ENCODE results near the gene PXDC1. TPM values are rescaled to one million over a fixed set of nuclear protein-coding genes. Genes with fewer than 3 reads are reported as not detected.
"Not testable (repeated sequence)": the region's sequence is repeated elsewhere in the genome, so short reads cannot be mapped to it uniquely, and the experiment has no call there.

Gene PXDC1
- total RNA-seq, 1 donor from 2014 or later, result 22.9 TPM

- no peak for DNase-seq (ENCODE audit: low spot score)
Observed at GRCh38 chr6:3762359-3762758, 10.8 kb upstream of the PXDC1 start.

- no peak for DNase-seq (ENCODE audit: low spot score)
Observed at GRCh38 chr6:3761989-3762270, 10.4 kb upstream of the PXDC1 start.

DNA sequence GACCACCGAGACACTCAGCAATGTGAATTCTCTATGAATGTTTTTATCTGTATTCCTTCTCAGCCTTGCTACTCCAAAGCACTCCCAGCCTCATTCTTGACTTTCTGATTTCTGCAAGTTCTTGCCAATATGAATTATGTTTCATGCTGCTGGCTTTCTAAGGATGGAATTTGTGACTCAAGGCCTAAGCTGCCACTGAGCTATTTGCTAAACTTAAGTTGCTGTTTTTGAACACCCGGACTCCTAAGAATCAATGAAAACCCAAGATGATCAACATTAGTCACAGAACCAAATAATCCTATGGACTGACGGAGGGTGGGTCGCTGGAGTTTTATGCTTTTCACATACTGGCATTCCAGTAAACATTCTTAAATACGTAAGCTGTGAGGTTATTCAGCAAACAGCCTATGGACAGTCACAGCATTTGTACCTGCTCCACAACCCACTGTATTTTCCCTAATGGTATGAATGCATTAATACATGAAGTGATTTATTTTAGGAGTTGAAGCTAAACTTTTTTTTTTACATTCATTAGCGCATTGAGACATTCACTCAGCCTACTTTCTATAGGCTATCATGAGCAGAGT is 8.2 kb upstream of the PXDC1 start:
- no peak for DNase-seq (ENCODE audit: low spot score)

GRCh38 chr6:3758842-3759144 is 7.3 kb upstream of the PXDC1 start:
- DNase-seq (ENCODE audit: low spot score), result no peak

- not testable (repeated sequence) for DNase-seq (ENCODE audit: low spot score)
Observed at GRCh38 chr6:3757998-3758841, 6.7 kb upstream of the PXDC1 start.

DNA sequence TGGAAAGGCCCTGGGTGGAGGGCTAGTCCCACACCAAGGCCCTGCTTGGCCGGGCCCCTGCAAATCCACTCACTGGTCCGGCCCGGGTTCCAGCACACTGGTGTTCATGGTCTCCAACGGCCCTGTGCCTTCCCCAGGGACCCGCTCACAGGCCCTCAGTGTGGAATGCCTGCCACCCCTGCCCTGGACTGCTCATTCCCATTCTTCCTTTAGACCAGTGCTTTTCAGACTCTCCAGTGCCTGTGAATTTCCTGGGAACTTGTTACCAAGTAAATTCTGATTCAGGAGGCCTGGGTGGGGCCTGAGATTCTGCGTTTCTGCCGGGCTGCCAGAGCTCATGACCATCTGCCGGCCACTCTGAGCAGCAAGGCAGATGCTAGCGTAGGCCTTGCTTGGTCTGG is 5.7 kb upstream of the PXDC1 start:
- DNase-seq (ENCODE audit: low spot score), result no peak

DNA sequence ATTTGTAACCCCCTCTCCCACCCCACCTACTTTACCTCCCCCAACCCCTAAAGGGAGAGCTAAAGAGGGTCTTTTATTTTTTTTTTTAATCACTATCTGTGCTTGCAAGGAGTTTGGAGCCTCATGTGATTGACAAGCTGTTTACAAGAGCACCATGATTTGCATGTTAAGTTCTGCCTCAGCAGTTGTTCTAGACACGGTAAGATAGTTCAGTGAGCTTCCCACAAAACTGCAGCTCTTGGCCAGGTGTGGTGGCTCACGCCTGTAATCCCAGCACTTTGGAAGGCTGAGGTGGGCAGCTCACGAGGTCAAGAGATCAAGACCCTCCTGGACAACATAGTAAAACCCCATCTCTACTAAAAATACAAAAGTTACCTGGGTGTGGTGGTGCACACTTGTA is 5.0 kb upstream of the PXDC1 start:
- no peak for DNase-seq (ENCODE audit: low spot score)

GRCh38 chr6:3755637-3756545 is 4.4 kb upstream of the PXDC1 start:
- no peak for DNase-seq (ENCODE audit: low spot score)

DNA sequence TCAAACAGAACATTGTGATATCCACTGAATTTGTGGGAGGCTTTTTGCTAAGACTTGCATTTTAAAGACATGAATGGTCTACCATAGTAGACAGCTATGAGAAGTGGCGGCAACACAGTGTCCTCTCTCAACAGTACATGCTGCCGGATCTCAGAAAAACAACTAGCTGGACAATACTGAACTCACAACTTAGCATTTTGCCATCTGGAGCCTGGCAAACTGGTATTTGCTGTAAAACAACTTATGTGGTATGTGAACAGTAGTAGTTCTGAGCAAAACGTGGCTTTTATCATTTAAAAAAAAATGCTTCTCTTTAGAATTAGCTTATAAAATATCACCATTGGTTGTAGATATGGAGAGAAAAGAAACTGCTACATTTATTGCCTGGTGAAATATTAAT is 3.3 kb upstream of the PXDC1 start:
- DNase-seq (ENCODE audit: low spot score), result no peak

GRCh38 chr6:3754032-3754725 is 2.7 kb upstream of the PXDC1 start:
- not testable (repeated sequence) for DNase-seq (ENCODE audit: low spot score)

DNA sequence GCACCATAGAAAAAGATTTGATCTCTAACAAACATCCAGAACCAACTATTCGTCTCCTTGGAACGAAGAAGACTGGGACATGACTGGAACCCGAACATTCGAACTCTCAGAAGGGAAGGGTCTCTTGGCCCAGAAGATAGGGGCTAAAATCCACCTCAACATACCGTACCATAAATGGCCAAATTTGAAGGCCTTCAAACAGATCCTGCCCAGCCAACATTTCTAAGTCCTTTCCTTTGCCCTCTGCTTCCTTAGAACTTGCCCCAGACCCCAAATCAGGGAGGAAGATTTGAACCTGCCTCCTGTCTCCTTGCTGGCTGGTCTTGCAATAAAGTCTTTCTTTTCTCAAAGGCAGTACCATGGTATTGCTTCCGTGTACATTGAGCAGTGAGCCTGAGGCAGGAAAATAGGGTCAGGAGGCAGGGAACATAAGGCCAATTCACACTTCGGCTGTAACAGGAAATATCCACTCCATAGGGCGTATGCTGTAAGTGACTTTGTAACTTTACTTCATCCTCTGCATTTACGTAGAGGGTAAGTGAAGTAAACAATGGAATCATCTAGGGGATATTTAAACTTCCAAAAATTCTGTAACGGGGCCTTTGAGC is 1.8 kb upstream of the PXDC1 start:
- DNase-seq (ENCODE audit: low spot score), result no peak

DNA sequence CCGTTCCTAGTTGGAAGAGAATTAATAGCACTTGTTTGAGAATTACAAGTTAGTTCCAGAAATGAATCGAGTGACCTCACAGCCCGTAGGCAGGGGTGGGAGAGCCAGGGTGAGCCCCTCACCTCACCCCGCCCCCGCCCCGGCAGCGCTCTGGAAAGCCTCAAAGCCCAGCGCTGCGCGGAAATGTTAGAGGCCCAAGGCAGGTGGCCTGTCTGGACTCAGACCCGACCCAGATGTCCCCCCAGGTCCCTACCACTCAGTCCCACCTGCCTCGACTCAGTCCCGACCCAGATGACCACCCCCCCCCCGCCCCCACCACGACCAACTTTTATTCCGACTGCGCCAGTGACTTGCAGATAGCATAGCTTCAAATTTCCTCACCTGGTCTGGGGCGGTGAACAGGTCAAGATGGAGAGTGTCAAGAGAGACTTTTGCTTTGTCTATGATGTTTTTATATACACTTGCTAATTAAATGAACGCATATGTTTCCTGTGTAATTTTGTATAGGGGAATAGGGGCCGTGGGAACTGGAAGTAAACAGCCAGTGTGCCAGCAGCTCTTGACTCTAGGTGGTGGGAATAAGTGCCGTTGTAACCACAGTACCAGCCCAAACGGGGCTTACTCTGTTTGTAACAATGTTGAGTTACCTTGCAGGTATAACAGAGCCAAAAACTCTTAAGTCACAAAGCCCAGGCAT is 1.2 kb upstream of the PXDC1 start:
- no peak for DNase-seq (ENCODE audit: low spot score)

- peak; percentile 90 for DNase-seq (ENCODE audit: low spot score)
Observed at GRCh38 chr6:3751730-3752530, 417 bp upstream of the PXDC1 start.

GRCh38 chr6:3750317-3751076 is 1.0 kb downstream of the PXDC1 start:
- peak; percentile 91 for DNase-seq (ENCODE audit: low spot score)

DNA sequence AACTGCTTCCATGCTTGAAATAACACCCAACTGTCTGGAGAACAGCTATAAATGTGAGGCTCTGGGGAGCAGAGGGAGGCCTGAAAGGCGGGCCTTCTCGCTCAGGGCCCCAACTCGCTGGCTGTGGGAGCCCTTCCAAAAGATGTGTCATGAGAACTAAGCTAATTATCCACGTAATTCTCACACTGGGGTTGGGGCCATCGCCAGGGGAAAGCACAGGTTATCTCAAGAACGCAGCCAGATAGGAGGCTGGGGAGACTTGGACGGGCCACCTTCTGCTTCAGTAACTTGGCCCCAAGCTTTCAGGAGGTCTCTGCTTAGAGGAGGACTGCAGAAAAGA is 1.6 kb downstream of the PXDC1 start:
- DNase-seq (ENCODE audit: low spot score), result peak; percentile 63

- no peak for DNase-seq (ENCODE audit: low spot score)
Observed at GRCh38 chr6:3749067-3749841, 2.3 kb downstream of the PXDC1 start.

DNA sequence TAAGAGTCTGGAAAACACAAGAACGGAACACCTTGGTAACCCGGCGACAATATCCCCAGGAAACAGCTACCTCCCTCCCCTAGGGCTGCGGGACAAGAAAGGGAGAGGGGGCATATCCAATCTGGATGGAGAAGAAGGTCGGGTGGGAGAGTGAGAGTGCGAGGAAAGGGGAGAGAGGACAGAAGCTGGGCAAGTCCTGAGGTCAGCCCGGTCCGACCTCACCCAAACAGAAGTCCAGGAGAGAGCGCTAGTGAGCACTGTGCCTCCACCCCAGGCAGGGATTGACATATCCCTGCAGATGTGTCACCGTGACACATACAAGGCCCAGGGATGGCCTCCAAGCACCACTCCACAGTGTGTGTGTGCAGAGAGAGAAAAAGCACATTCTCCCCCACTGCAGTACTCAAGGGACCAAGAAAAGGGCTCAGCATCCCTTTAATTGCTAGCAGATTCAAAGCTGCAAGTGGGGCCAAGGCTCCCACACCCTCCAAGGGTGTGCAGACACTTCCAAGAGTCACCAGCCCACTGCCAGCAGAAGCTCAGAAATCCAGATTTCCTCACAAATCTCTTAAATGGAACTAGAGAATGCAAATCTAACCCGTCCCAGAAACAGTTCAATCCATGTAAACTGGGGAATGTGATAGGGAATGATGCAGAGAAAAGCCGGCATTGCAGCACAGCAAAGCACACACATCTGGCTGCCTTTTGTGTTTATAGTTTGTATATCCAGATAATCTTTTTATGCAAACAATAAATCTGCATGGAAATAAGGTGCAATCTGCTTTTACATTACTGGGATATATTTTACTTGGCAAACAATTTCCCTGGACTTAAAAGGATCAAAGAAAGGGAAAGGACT is 3.1 kb downstream of the PXDC1 start:
- peak; percentile 64 for DNase-seq (ENCODE audit: low spot score)
